ENCODE measurements around the gene MRTO4.
"Not testable (repeated sequence)": the region's sequence is repeated elsewhere in the genome, so short reads cannot be mapped to it uniquely, and the experiment has no call there.

DNA sequence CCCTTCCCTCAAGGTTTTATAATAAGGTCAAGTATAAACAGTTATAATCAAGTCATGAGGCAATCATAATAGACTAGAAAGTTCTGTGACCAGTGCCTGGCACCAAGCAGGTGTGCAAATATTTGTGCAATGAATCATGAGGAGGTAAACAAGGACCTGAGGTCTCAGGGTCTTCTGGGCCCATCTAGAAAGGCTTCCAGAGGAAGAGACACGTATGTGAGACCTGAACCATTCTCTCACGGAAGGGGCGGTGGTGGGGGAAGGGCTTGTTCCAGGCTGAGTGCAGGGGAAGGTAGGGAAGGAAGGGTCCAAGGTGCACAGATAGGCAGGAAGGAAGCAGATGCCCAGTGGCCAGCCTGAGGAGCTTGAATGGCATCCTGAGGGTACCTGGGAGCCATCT, 33.8 kb downstream of the MRTO4 start:
- not testable (repeated sequence) for TF ChIP-seq POLR2A (IDR thresholded peaks at IDR 0.05)
- TF ChIP-seq, protein P1, sequence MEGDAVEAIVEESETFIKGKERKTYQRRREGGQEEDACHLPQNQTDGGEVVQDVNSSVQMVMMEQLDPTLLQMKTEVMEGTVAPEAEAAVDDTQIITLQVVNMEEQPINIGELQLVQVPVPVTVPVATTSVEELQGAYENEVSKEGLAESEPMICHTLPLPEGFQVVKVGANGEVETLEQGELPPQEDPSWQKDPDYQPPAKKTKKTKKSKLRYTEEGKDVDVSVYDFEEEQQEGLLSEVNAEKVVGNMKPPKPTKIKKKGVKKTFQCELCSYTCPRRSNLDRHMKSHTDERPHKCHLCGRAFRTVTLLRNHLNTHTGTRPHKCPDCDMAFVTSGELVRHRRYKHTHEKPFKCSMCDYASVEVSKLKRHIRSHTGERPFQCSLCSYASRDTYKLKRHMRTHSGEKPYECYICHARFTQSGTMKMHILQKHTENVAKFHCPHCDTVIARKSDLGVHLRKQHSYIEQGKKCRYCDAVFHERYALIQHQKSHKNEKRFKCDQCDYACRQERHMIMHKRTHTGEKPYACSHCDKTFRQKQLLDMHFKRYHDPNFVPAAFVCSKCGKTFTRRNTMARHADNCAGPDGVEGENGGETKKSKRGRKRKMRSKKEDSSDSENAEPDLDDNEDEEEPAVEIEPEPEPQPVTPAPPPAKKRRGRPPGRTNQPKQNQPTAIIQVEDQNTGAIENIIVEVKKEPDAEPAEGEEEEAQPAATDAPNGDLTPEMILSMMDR (IDR thresholded peaks at IDR 0.05), result not testable (repeated sequence)
